Skeletal muscle cell (primary cell): ENCODE data around the gene ZFP36L1.
"Not testable (repeated sequence)": the region's sequence is repeated elsewhere in the genome, so short reads cannot be mapped to it uniquely, and the experiment has no call there.

Source experiments
- DNase-seq: peaks from one replicate; pipeline ENCODE4 v3.0.0-alpha.2; 2010; ENCODE audit warnings: low read depth
- H3K4me3 ChIP-seq: 2 replicates; pipeline ENCODE4 v1.5.1; 2011; ENCODE audit warnings: low read depth, mild to moderate bottlenecking, control low read depth, low read length, moderate library complexity

ZFP36L1 gene

GRCh38 chr14:68770553-68771286 is 22.1 kb downstream of the ZFP36L1 start:
- H3K4me3 ChIP-seq, result no peak overlapping the region
- no peak for DNase-seq

- no peak overlapping the region for H3K4me3 ChIP-seq
- no peak for DNase-seq
These were observed 22.8 kb downstream of the ZFP36L1 start for GRCh38 chr14:68770051-68770450.

GRCh38 chr14:68768316-68768715 is 24.6 kb downstream of the ZFP36L1 start:
- H3K4me3 ChIP-seq, result no peak overlapping the region
- no peak for DNase-seq

DNA sequence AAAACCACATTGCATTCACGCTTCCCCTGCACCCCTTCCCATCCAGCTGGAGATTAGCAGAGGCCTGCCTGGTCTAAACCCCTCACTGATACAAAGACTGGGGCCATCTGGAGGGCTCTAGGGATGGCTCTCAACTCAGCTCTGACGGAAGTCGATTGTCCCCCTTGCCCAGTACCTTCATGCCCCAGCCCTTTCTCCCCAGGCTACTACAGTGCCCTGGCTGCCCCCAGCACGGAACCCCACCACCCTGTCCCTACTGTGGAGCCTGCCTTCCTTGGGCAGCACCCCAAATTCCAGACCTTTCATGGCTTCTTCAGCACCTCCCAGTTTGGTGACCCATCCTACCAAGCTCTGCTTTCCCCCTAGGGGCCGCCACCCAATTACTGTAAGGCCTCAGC is 25.6 kb downstream of the ZFP36L1 start:
- no peak for DNase-seq
- no peak overlapping the region for H3K4me3 ChIP-seq

- DNase-seq, result no peak
- H3K4me3 ChIP-seq, result no peak overlapping the region
These were observed 26.3 kb downstream of the ZFP36L1 start for GRCh38 chr14:68766299-68767247.

DNA sequence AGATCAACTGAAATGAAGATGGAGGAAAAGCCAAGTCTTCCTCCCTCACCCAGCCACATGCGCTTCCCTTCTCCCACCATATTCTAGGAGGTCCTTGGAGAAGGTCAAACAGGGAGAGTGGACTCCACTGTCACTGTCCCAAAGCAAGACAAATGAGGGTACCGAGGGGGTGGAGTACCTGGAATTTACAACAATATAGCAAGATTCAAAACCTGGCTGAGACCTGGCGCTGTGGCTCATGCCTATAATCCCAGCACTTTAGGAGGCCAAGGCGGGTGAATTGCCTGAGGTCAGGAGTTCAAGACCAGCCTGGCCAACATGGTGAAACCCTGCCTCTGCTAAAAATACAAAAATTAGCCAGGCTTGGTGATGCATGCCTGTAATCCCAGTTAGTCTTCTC is 29.0 kb downstream of the ZFP36L1 start:
- not testable (repeated sequence) for DNase-seq, H3K4me3 ChIP-seq

DNA sequence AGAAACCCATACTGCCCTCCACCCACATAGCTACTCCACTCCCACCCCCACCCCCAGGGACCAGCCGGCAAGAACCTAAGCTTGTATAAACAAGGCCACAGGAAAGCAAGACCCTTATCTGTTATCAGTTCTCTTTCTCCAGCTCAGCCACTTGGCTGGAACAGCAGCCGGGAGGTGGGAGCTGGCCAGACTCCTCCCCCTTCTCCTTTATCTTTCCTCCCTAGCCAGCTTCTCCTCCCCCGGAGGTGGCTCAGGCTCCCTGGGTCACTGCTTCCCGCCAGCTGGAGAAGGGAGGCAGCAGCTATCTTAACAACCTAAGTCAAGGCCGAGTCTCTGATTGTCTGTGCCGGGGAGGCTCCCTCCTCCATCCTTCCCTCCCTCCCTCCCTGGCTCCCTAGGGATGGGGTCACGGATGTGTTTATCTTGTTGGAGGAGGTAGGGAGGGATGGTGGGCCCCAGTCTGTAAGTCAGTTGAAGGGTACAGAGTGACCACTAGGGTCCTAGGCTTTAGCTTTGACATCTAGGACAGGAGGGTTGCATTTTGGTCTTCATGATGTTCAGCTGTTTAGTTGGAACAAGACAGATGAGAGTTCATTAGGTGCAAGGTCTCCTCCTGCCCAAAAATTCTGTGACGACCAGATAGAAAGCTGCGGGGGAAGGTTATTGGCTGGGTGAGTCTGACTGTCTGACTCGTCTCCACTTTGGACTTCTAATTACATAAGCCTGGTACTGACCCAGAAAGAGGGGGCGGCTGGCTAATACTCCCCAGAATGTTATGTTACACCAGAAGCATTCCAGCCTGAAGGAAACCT is 29.7 kb downstream of the ZFP36L1 start:
- no peak overlapping the region for H3K4me3 ChIP-seq
- DNase-seq, result peak; percentile 41

DNA sequence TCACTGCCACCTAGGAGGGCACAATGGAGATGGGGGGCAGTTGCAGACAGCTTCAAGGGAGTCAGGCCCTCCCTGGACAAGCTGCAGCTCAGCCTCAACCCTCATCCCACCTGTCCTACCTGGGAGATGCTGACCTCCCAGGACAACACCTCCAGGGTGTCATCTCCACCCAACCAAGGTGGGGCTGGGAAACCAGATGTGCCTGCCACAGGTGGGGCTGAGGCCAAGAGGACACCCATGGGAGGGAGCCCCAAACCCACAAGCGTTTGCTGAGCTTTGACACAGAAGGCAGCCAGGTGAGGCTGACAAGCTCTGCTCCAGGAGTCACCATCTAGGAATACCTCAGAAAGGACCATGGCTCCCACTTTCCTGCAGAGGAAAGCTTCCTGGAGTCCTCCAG is 31.5 kb downstream of the ZFP36L1 start:
- no peak overlapping the region for H3K4me3 ChIP-seq
- DNase-seq, result no peak

GRCh38 chr14:68760761-68761160 is 32.1 kb downstream of the ZFP36L1 start:
- H3K4me3 ChIP-seq, result no peak overlapping the region
- no peak for DNase-seq

- no peak for DNase-seq
- H3K4me3 ChIP-seq, result no peak overlapping the region
These were observed 32.9 kb downstream of the ZFP36L1 start for GRCh38 chr14:68759937-68760336.

DNA sequence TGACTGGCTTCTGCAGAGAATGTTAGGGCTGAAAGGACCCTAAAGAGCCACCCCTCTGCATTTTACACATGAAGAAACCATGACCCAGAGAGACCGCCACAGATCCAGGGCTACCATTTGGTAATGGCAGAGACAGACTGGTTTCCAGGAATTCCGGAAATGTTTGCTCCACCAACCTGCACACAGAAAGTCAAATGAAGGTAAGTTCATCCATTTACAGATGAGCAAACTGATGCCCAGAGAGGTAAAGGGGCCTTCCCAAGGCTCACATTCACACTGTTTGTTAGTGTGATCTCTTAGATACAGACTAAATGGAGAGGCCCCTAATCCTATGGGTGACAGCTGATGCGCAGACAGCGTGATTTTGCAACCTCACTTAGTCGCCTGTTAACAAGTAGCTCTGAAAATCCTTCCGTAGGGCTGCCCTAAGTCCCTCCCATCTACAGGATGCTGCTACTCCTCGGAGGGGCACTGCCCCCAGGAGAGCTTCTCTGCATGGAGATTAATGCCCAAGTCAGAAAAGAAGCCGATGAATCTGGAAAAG is 33.8 kb downstream of the ZFP36L1 start:
- no peak for DNase-seq
- H3K4me3 ChIP-seq, result no peak overlapping the region

GRCh38 chr14:68758301-68758700 is 34.6 kb downstream of the ZFP36L1 start:
- H3K4me3 ChIP-seq, result no peak overlapping the region
- DNase-seq, result no peak

- peak; percentile 60 for DNase-seq
- no peak overlapping the region for H3K4me3 ChIP-seq
These were observed 35.2 kb downstream of the ZFP36L1 start for GRCh38 chr14:68757618-68758081.

- DNase-seq, result no peak
- no peak overlapping the region for H3K4me3 ChIP-seq
These were observed 36.1 kb downstream of the ZFP36L1 start for GRCh38 chr14:68756734-68757133.

GRCh38 chr14:68756000-68756481 is 36.8 kb downstream of the ZFP36L1 start:
- H3K4me3 ChIP-seq, result no peak overlapping the region
- no peak for DNase-seq

DNA sequence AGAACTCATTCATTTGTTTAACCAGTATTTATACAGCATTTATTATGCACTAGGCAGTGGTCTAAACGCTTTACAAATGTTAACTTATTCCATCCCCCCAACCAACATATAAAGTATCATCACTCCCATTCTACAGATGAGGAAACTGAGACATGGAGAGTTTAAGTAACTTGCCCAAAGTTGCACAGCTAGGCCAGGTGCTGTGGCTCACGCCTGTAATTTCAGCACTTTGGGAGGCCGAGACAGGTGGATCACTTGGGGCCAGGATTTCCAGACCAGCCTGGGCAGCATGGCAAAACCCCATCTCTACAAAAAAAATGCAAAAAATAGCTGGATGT is 37.9 kb downstream of the ZFP36L1 start:
- no peak overlapping the region for H3K4me3 ChIP-seq
- DNase-seq, result no peak

- H3K4me3 ChIP-seq, result no peak overlapping the region
- DNase-seq, result peak; percentile 72
These were observed 39.2 kb downstream of the ZFP36L1 start for GRCh38 chr14:68753690-68754089.

- no peak overlapping the region for H3K4me3 ChIP-seq
- DNase-seq, result no peak
These were observed 40.4 kb downstream of the ZFP36L1 start for GRCh38 chr14:68752271-68753006.
